Natural killer cell (primary cell): ENCODE measurements around the gene CEP128. TPM values are rescaled to one million over a fixed set of nuclear protein-coding genes. Genes with fewer than 3 reads are reported as not detected.
"Not testable (repeated sequence)": the region's sequence is repeated elsewhere in the genome, so short reads cannot be mapped to it uniquely, and the experiment has no call there.

Experiments
- ATAC-seq, 3 donors: fragments of 150-1000 bp in 2 of 3; fragments of 200-7000 bp in 1 of 3; cut with Tn5 transposase; 1 replicate in 1 of 3; 2 replicates in 2 of 3; pipeline ENCODE4 v1.10.0; 2021; ENCODE audit warnings: mild to moderate bottlenecking in 2 of 3, moderate library complexity in 2 of 3
- DNase-seq, 2 donors: peaks; one replicate each; pipeline versions ENCODE4 v3.0.0 to v3.0.0-alpha.2; 2013 to 2021; ENCODE audit warnings: mixed read lengths in 1 of 2
- H3K27ac ChIP-seq: one replicate; pipeline ENCODE4 v1.5.1; 2013; ENCODE audit warnings: mild to moderate bottlenecking, low read length
- H3K27me3 ChIP-seq: one replicate; pipeline ENCODE4 v1.6.1; 2013; ENCODE audit warnings: low read length; ENCODE audit not compliant: control insufficient read depth, insufficient read depth
- H3K36me3 ChIP-seq: one replicate; pipeline ENCODE4 v1.6.1; 2013; ENCODE audit warnings: low read length; ENCODE audit not compliant: control insufficient read depth, insufficient read depth
- H3K4me1 ChIP-seq: one replicate; pipeline ENCODE4 v1.6.1; 2013; ENCODE audit warnings: low read length; ENCODE audit not compliant: control insufficient read depth, insufficient read depth
- H3K4me3 ChIP-seq: one replicate; pipeline ENCODE4 v1.5.1; 2013; ENCODE audit warnings: low read length
- H3K9me3 ChIP-seq: one replicate; pipeline ENCODE4 v1.6.1; 2013; ENCODE audit warnings: low read length; ENCODE audit not compliant: control insufficient read depth, insufficient read depth
- H3K27ac Mint-ChIP-seq, 2 donors: one replicate each; pipeline ENCODE4 v1.8.0; 2022; ENCODE audit warnings: mild to moderate bottlenecking in 2 of 2, mixed read lengths in 2 of 2, moderate library complexity in 1 of 2
- H3K27me3 Mint-ChIP-seq, 2 donors: one replicate each; pipeline ENCODE4 v1.8.0; 2022; ENCODE audit warnings: low read depth in 2 of 2, mixed read lengths in 2 of 2
- H3K36me3 Mint-ChIP-seq: one replicate; pipeline ENCODE4 v1.8.0; 2022; ENCODE audit warnings: mixed read lengths
- H3K4me1 Mint-ChIP-seq, 2 donors: one replicate each; pipeline ENCODE4 v1.8.0; 2022; ENCODE audit warnings: mixed read lengths in 2 of 2
- H3K4me3 Mint-ChIP-seq: one replicate; pipeline ENCODE4 v1.8.0; 2022; ENCODE audit warnings: mild to moderate bottlenecking, moderate library complexity, mixed read lengths
- H3K9me3 Mint-ChIP-seq, 2 donors: one replicate each; pipeline ENCODE4 v1.8.0; 2022; ENCODE audit warnings: mixed read lengths in 2 of 2
- CTCF ChIP-seq: fragments of 200-600 bp; IDR thresholded peaks from one replicate; pipeline ENCODE4 v1.8.0; 2022; ENCODE audit warnings: antibody characterized with exemption
- WGBS: methylation state at CpG from one replicate; pipeline ENCODE4 v1.1.7; 2013; ENCODE audit warnings: missing lambda C conversion rate; ENCODE audit not compliant: insufficient coverage; 5-methylcytosine and 5-hydroxymethylcytosine counted together
- intact Hi-C: fragments of 100-400 bp; cut with micrococcal nuclease; formaldehyde crosslinking; loops from one replicate; pipeline ENCODE4 v1.14.2; 2022
- total RNA-seq, 4 donors: library from RNA; stranded (reverse); fragments of 120-200 nt in 1 of 4; gene quantifications; one replicate each; pipeline versions ENCODE4 v1.2.3 to v1.2.4, GENCODE V29; 2013 to 2022

CEP128 gene
- total RNA-seq, 3 donors from 2014 or later (not counting 1 experiment from before 2014, with no cell fraction given): 14.4 to 16.7 (median 15.6) TPM

DNA sequence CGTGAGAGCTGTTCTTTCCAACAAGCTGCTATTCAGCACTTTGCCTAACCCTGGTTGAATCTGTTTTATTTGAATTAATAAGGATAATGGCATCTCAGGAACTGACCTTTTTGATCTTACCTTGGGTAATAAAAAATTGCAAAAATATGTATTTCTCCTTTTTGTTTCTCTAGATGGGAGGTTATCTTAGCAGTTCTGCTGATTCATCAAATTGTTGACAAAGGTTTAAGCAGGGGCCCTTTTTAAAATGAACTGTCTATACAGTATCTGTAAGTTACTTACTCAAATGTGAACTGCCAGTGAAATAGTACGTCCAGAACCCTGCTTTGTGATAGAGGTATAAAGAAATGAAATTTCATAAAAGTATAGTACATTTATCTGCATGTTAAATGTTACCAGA is 14.6 kb upstream of the CEP128 start:
- no peak for ATAC-seq

DNA sequence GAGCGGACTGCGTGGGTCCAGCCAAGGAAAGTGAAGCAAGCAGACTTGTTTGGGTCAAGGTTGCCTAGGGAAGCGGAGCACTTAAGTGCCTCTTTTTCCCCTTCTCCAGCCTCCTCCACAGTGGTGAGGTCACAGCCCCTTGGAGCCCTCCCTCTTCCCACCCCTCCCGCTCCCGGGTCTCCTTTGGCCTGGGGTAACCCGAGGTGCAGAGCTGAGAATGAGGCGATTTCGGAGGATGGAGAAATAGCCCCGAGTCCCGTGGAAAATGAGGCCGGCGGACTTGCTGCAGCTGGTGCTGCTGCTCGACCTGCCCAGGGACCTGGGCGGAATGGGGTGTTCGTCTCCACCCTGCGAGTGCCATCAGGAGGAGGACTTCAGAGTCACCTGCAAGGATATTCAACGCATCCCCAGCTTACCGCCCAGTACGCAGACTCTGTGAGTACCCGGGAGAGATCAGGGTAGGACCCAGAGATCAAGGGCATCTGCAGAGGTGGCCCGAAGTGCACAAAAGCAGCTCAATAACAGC is 13.9 kb upstream of the CEP128 start, which contains the start of gene TSHR:
Gene TSHR (plus strand): TSS at position 206 of the 526 bp plus-strand sequence. CDS start 60 bp downstream, at position 266.
- Mint-ChIP-seq H3K27ac (peak within 1 kb of the TSS; percentile 35 to 82), H3K4me3 (peak within 1 kb of the TSS; percentile 89), H3K4me1 (peaks cover 29 to 30% of the 10 kb centered on the region in 2 donors), H3K36me3 (no peaks in the 10 kb centered on the region), H3K27me3 (peaks cover 27 to 39% of the 10 kb centered on the region in 2 donors), H3K9me3 (no peaks in the 10 kb centered on the region)
- DNase-seq: peak in 1 of 2 donors; percentile 44
- 52% methylated on average over 21 of the region's 21 CpGs for WGBS
- Histone ChIP-seq H3K4me3 (peak within 1 kb of the TSS; percentile 43), H3K4me1 (peaks cover 18% of the 10 kb centered on the region), H3K36me3 (no peaks in the 10 kb centered on the region), H3K27me3 (peaks cover 7% of the 10 kb centered on the region), H3K9me3 (no peaks in the 10 kb centered on the region), H3K27ac (no peak within 1 kb of the TSS)
- TF ChIP-seq CTCF: no peak
- intact Hi-C loops: loop anchor here (1.0 to 2.0 kb wide), 2 partner anchors 215 to 509 kb away; no protein-coding TSS in a partner anchor
- no peak for ATAC-seq

More for the DNA sequence above, 14.6 kb upstream of the CEP128 start:
- TF ChIP-seq CTCF: no peak
- Histone ChIP-seq H3K27me3 (peaks cover 7% of the 10 kb centered on the region), H3K4me3 (no peak overlapping the region), H3K4me1 (peaks cover 18% of the 10 kb centered on the region), H3K9me3 (no peaks in the 10 kb centered on the region), H3K36me3 (no peaks in the 10 kb centered on the region), H3K27ac (no peak overlapping the region)
- no peak overlapping the region for H3K27ac Mint-ChIP-seq
- DNase-seq: no peak
- peaks cover 25 to 33% of the 10 kb centered on the region in 2 donors for H3K27me3 Mint-ChIP-seq
- no peaks in the 10 kb centered on the region for H3K36me3 Mint-ChIP-seq
- H3K9me3 Mint-ChIP-seq: no peaks in the 10 kb centered on the region
- 100% methylated on average over 1 of the region's 2 CpGs for WGBS
- H3K4me1 Mint-ChIP-seq: peaks cover 29 to 30% of the 10 kb centered on the region in 2 donors
- H3K4me3 Mint-ChIP-seq: peak overlapping the region; percentile 14
- intact Hi-C loops: no loop called here

GRCh38 chr14:80954687-80955299 is 13.3 kb upstream of the CEP128 start:
- Histone ChIP-seq H3K9me3 (no peaks in the 10 kb centered on the region), H3K4me3 (peak overlapping the region; percentile 43), H3K27ac (no peak overlapping the region), H3K27me3 (peaks cover 7% of the 10 kb centered on the region), H3K36me3 (no peaks in the 10 kb centered on the region), H3K4me1 (peaks cover 14% of the 10 kb centered on the region)
- H3K36me3 Mint-ChIP-seq: no peaks in the 10 kb centered on the region
- ATAC-seq (peak; percentile 80 to 82 (median 81)), DNase-seq (peak; percentile 60 to 87)
- WGBS: under 1% methylated on average over 28 of the region's 29 CpGs
- H3K27me3 Mint-ChIP-seq: peaks cover 33 to 46% of the 10 kb centered on the region in 2 donors
- peaks cover 22 to 24% of the 10 kb centered on the region in 2 donors for H3K4me1 Mint-ChIP-seq
- peak; percentile 79 for TF ChIP-seq CTCF
- H3K4me3 Mint-ChIP-seq: peak overlapping the region; percentile 89
- H3K9me3 Mint-ChIP-seq: no peaks in the 10 kb centered on the region
- peak overlapping the region; percentile 35 to 82 for H3K27ac Mint-ChIP-seq
- intact Hi-C loops: loop anchor here (1.0 to 2.0 kb wide), 4 partner anchors 33 to 510 kb away; no protein-coding TSS in a partner anchor

- H3K4me3 ChIP-seq, H3K27ac Mint-ChIP-seq, H3K9me3 Mint-ChIP-seq, H3K9me3 ChIP-seq, H3K36me3 Mint-ChIP-seq, H3K27me3 ChIP-seq, H3K27ac ChIP-seq, H3K4me3 Mint-ChIP-seq, intact Hi-C loops, ATAC-seq, DNase-seq, H3K36me3 ChIP-seq: not testable (repeated sequence)
- peaks cover 10% of the 10 kb centered on the region for H3K4me1 ChIP-seq
- H3K4me1 Mint-ChIP-seq: peaks cover 8 to 13% of the 10 kb centered on the region in 2 donors
- WGBS: 91% methylated on average over 18 of the region's 18 CpGs
- peaks cover 40 to 61% of the 10 kb centered on the region in 2 donors for H3K27me3 Mint-ChIP-seq
Observed at GRCh38 chr14:80953211-80953610, 11.7 kb upstream of the CEP128 start.
